ENCODE results near the gene ZNHIT1.
A peak's percentile ranks its signal among the peaks of the same experiment; 100 is the strongest.
"Not testable (repeated sequence)": the region's sequence is repeated elsewhere in the genome, so short reads cannot be mapped to it uniquely, and the experiment has no call there.

The ZNHIT1 gene

DNA sequence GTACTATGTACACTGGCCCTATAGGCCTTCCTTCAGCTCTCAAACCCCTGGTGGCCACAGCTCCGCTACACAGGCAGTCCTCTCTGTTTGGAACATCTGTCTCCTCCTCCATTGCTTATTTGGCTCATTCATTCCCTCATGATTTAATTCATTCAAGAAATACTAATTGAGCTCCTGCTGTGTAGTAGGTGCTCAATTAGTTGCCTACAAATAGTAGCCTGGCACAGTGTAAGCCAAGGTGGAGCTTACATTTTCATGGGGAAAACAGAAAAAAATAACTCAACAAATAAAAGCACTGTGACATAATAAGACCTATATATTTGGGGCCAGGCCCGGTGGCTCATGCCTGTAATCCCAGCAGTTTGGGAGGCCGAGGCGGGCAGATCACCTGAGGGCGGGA, 30.3 kb downstream of the ZNHIT1 start:
- no peak for DNase-seq (ENCODE audit: low read depth)
- H3K4me3 ChIP-seq (ENCODE audit: low read depth, low read length): no peak overlapping the region
- TF ChIP-seq CTCF (IDR thresholded peaks at IDR 0.05; ENCODE audit: insufficient read depth, low read depth, low read length, missing control alignments): no peak

- H3K4me3 ChIP-seq (ENCODE audit: low read depth, low read length): peak overlapping the region; percentile 20; the same call in 1 of the 2 replicates
- no peak for TF ChIP-seq CTCF (IDR thresholded peaks at IDR 0.05; ENCODE audit: insufficient read depth, low read depth, low read length, missing control alignments)
- peak; percentile 77 for DNase-seq (ENCODE audit: low read depth)
Measured at GRCh38 chr7:101250324-101250723, 32.4 kb downstream of the ZNHIT1 start.

DNA sequence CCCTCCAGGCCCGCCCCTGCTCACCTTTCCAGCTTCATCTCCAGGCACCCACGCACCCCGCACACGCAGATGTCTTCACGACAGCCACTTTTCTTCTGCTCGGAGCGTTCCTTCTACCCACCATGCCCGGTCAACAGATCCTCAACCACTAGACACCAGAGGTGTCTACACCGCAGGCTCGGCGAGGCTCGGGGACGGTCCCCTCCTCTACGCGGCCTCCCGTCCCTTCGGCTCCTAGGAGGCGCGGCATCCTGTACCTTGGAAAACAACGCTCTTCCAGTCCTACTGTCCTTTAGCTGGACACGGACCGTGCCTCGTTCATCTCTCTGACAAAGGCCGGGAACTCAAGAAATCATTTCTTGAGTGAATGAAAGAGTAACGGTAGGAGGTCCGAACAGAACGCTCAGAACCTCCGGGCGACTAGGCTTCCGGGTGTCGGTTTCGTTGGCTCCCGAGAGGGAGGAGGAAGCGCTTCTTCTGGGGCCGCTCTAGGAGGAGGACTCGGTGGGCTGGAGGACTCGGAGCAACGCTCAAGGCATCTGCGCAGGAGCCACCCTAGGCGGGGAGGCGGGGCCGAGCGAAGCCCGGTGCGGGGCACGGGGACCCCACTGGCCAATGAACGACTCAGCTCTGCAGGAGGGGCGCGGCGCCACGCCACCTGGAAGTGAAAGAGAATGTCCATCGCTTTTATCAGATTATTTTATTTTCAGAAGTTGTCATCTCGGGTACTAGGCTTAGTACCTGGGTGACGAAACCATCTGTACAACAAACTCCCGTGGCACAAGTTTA, 34.1 kb downstream of the ZNHIT1 start:
- TF ChIP-seq CTCF (IDR thresholded peaks at IDR 0.05; ENCODE audit: insufficient read depth, low read depth, low read length, missing control alignments): no peak
- DNase-seq (ENCODE audit: low read depth): peak; percentile 99
- peak overlapping the region; percentile 99 for H3K4me3 ChIP-seq (ENCODE audit: low read depth, low read length)

- H3K4me3 ChIP-seq (ENCODE audit: low read depth, low read length); DNase-seq (ENCODE audit: low read depth): not testable (repeated sequence)
Measured at GRCh38 chr7:101253199-101253598, 35.2 kb downstream of the ZNHIT1 start.

GRCh38 chr7:101255796-101256195, 37.8 kb downstream of the ZNHIT1 start:
- H3K4me3 ChIP-seq (ENCODE audit: low read depth, low read length): no peak overlapping the region
- DNase-seq (ENCODE audit: low read depth): no peak
- no peak for TF ChIP-seq CTCF (IDR thresholded peaks at IDR 0.05; ENCODE audit: insufficient read depth, low read depth, low read length, missing control alignments)

DNA sequence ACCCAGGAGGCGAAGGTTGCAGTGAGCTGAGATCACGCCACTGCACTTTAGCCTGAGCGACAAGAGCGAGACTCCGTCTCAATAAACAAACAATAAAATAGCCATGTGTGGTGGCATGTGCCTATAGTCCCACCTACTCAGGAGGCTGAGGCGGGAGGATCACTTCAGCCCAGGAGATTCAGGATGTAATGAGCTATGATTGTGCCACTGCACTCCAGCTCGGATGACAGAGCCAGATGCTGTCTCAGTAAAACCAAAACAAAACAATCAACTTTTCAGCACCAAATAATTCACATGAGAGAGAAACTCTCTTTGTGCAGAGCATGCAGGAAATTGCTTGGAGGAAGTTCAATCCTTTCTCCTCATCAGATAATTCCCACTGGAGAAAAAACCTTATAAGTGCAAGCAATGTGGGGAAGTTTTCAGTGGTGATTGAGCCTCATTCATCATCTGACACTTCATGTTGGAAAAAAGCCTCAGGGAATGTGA, 40.3 kb downstream of the ZNHIT1 start:
- no peak overlapping the region for H3K4me3 ChIP-seq (ENCODE audit: low read depth, low read length)
- TF ChIP-seq CTCF (IDR thresholded peaks at IDR 0.05; ENCODE audit: insufficient read depth, low read depth, low read length, missing control alignments): no peak
- DNase-seq (ENCODE audit: low read depth): no peak

GRCh38 chr7:101264102-101264706, 46.2 kb downstream of the ZNHIT1 start:
- not testable (repeated sequence) for DNase-seq (ENCODE audit: low read depth); H3K4me3 ChIP-seq (ENCODE audit: low read depth, low read length)
